H1 (cell line): ENCODE results near the gene TMUB1. TPM values are rescaled to one million over a fixed set of nuclear protein-coding genes. Genes with fewer than 3 reads are reported as not detected.

Experiments
- CTCF ChIA-PET: fragments of 300-600 bp; sonication (Branson Sonifier 250); formaldehyde crosslinking; loops from one replicate; lab custom pipeline; 2021; ENCODE audit not compliant: partially characterized antibody; lab: Charles Lee
- POLR2A ChIA-PET: fragments of 300-600 bp; sonication (Branson Sonifier 250); formaldehyde crosslinking; loops from one replicate; lab custom pipeline; 2021; ENCODE audit warnings: inconsistent platforms; ENCODE audit not compliant: partially characterized antibody; lab: Charles Lee
- DNase-seq, 2 experiments: peaks; one replicate each; pipeline versions ENCODE4 v3.0.0 to v3.0.0-alpha.2; 2010 to 2022; ENCODE audit warnings: low spot score in 2 of 2, low read depth in 1 of 2, mixed read lengths in 1 of 2
- FAIRE-seq: peaks from 2 replicates; lab custom pipeline; 2011; peaks lifted over from hg19 to GRCh38; lab: Jason Lieb, UNC
- H2AFZ ChIP-seq: 2 replicates; pipeline ENCODE4 v1.8.1; 2012; ENCODE audit warnings: low read length, inconsistent platforms
- H2AK5ac ChIP-seq: 2 replicates; pipeline ENCODE4 v1.6.1; 2013; ENCODE audit warnings: low read depth, low read length
- H2BK120ac ChIP-seq: replicated peaks from 2 replicates; pipeline ENCODE3; 2013; ENCODE audit warnings: low read depth, low read length, inconsistent platforms
- H2BK12ac ChIP-seq: 2 replicates; pipeline ENCODE4 v1.6.1; 2013; ENCODE audit warnings: low read depth, low read length
- H2BK15ac ChIP-seq: 2 replicates; pipeline ENCODE4 v1.6.1; 2013; ENCODE audit warnings: low read length
- H2BK20ac ChIP-seq: 2 replicates; pipeline ENCODE4 v1.6.1; 2013; ENCODE audit warnings: low read length
- H2BK5ac ChIP-seq: 2 replicates; pipeline ENCODE4 v1.6.1; 2013; ENCODE audit warnings: low read depth, low read length
- H3K14ac ChIP-seq: 2 replicates; pipeline ENCODE4 v1.6.1; 2013; ENCODE audit warnings: inconsistent platforms; ENCODE audit not compliant: insufficient read length
- H3K18ac ChIP-seq: 2 replicates; pipeline ENCODE4 v1.6.1; 2013; ENCODE audit warnings: low read length; ENCODE audit errors: extremely low read depth
- H3K23ac ChIP-seq: 2 replicates; pipeline ENCODE4 v1.6.1; 2013; ENCODE audit warnings: inconsistent platforms; ENCODE audit not compliant: insufficient read length
- H3K23me2 ChIP-seq: 2 replicates; pipeline ENCODE4 v1.6.1; 2013; ENCODE audit warnings: low read depth, low read length
- H3K27ac ChIP-seq: 2 replicates; pipeline ENCODE4 v1.6.1; 2011; ENCODE audit warnings: low read depth, low read length, inconsistent platforms
- H3K27me3 ChIP-seq, 4 experiments: replicated peaks in 1 of 4; 1 replicate in 1 of 4; 2 replicates in 3 of 4; pipeline versions ENCODE4 v1.6.1 to v1.8.1; 2011 to 2013; ENCODE audit warnings: low read length in 3 of 4, mild to moderate bottlenecking in 3 of 4, inconsistent platforms in 2 of 4, mixed read lengths in 2 of 4, moderate library complexity in 1 of 4; ENCODE audit not compliant: control insufficient read depth in 3 of 4, insufficient read depth in 3 of 4; ENCODE audit errors: extremely low read depth in 1 of 4
- H3K36me3 ChIP-seq, 4 experiments: 2 replicates each; pipeline versions ENCODE4 v1.6.1 to v1.8.1; 2011 to 2013; ENCODE audit warnings: mild to moderate bottlenecking in 4 of 4, low read length in 3 of 4, moderate library complexity in 2 of 4, control low read depth in 1 of 4, inconsistent platforms in 1 of 4; ENCODE audit not compliant: insufficient read depth in 4 of 4, control insufficient read depth in 2 of 4
- H3K4ac ChIP-seq: replicated peaks from 2 replicates; pipeline ENCODE3; 2013; ENCODE audit warnings: low read length, low read depth, mixed read lengths, inconsistent platforms; ENCODE audit not compliant: insufficient read length
- H3K4me1 ChIP-seq, 4 experiments: replicated peaks in 1 of 4; 1 replicate in 1 of 4; 2 replicates in 3 of 4; pipeline versions ENCODE4 v1.6.1 to v1.8.1; 2011 to 2013; ENCODE audit warnings: low read length in 3 of 4, inconsistent platforms in 2 of 4, mixed read lengths in 1 of 4; ENCODE audit not compliant: insufficient read depth in 4 of 4, control insufficient read depth in 3 of 4
- H3K4me2 ChIP-seq, 2 experiments: 2 replicates each; pipeline versions ENCODE4 v1.6.1 to v1.8.1; 2011 to 2013; ENCODE audit warnings: low read depth in 2 of 2, low read length in 2 of 2, control low read depth in 1 of 2, inconsistent platforms in 1 of 2, mild to moderate bottlenecking in 1 of 2; ENCODE audit not compliant: insufficient read depth in 1 of 2
- H3K4me3 ChIP-seq, 4 experiments: fragments of 200-600, 300-600 bp in 1 of 4; sonication (generic), shearing (Covaris generic), sonication (Bioruptor Twin) in 1 of 4; 2 replicates each; pipeline versions ENCODE4 v1.5.1 to v1.8.1; 2011 to 2016; ENCODE audit warnings: low read length in 4 of 4, low read depth in 3 of 4, control low read depth in 2 of 4, inconsistent platforms in 2 of 4, mild to moderate bottlenecking in 2 of 4, mixed read lengths in 1 of 4, moderate library complexity in 1 of 4; ENCODE audit not compliant: insufficient read depth in 2 of 4; ENCODE audit errors: extremely low read depth in 1 of 4
- H3K56ac ChIP-seq: replicated peaks from 2 replicates; pipeline ENCODE3; 2013; ENCODE audit warnings: low read depth, mild to moderate bottlenecking, mixed read lengths, low read length, inconsistent platforms; ENCODE audit not compliant: insufficient read length
- H3K79me1 ChIP-seq: 2 replicates; pipeline ENCODE4 v1.6.1; 2013; ENCODE audit warnings: low read depth, low read length, control low read depth
- H3K79me2 ChIP-seq, 2 experiments: 2 replicates each; pipeline versions ENCODE4 v1.6.1 to v1.8.1; 2012 to 2013; ENCODE audit warnings: low read length in 2 of 2, mild to moderate bottlenecking in 2 of 2, inconsistent platforms in 1 of 2; ENCODE audit not compliant: insufficient read depth in 2 of 2, control insufficient read depth in 1 of 2
- H3K9ac ChIP-seq, 4 experiments: replicated peaks in 1 of 4; 1 replicate in 1 of 4; 2 replicates in 3 of 4; pipeline versions ENCODE4 v1.6.1 to v1.8.1; 2011 to 2013; ENCODE audit warnings: low read depth in 3 of 4, low read length in 3 of 4, control low read depth in 2 of 4, mild to moderate bottlenecking in 2 of 4, moderate library complexity in 2 of 4, inconsistent platforms in 1 of 4; ENCODE audit errors: extremely low read depth in 1 of 4
- H3K9me3 ChIP-seq, 2 experiments: 2 replicates each; pipeline versions ENCODE4 v1.6.1 to v1.8.1; 2012 to 2013; ENCODE audit warnings: mild to moderate bottlenecking in 2 of 2, moderate library complexity in 2 of 2, control low read depth in 1 of 2, inconsistent platforms in 1 of 2, low read depth in 1 of 2, low read length in 1 of 2, mixed read lengths in 1 of 2; ENCODE audit not compliant: insufficient read depth in 2 of 2
- H4K20me1 ChIP-seq, 2 experiments: replicated peaks in 1 of 2; 2 replicates each; pipeline versions ENCODE3 to v1.8.1; 2011 to 2013; ENCODE audit warnings: inconsistent platforms in 2 of 2, low read length in 2 of 2, mild to moderate bottlenecking in 1 of 2; ENCODE audit not compliant: insufficient read depth in 2 of 2, control insufficient read depth in 1 of 2
- H4K5ac ChIP-seq: 2 replicates; pipeline ENCODE4 v1.6.1; 2013; ENCODE audit warnings: low read length, low read depth, mixed read lengths, inconsistent platforms; ENCODE audit not compliant: insufficient read length
- H4K8ac ChIP-seq: 2 replicates; pipeline ENCODE4 v1.8.0; 2013; ENCODE audit warnings: mild to moderate bottlenecking, moderate library complexity, low read length, inconsistent platforms; ENCODE audit not compliant: insufficient read depth; ENCODE audit errors: extremely low read depth
- H4K91ac ChIP-seq: replicated peaks from 2 replicates; pipeline ENCODE3; 2013; ENCODE audit warnings: low read length, mixed read lengths, inconsistent platforms; ENCODE audit not compliant: insufficient read length
- E2F6 ChIP-seq: IDR thresholded peaks from 2 replicates; pipeline ENCODE4 v1.6.1; 2012; ENCODE audit warnings: inconsistent platforms
- GABPA ChIP-seq: IDR thresholded peaks from 2 replicates; pipeline ENCODE4 v1.6.1; 2011; ENCODE audit warnings: mild to moderate bottlenecking, low read length, moderate library complexity, borderline replicate concordance; ENCODE audit not compliant: insufficient read depth
- KDM4A ChIP-seq: IDR thresholded peaks from one replicate; pipeline ENCODE4 v1.7.1; 2012; ENCODE audit warnings: low read depth, mild to moderate bottlenecking, moderate library complexity, low read length, inconsistent platforms; ENCODE audit not compliant: severe bottlenecking
- MAX ChIP-seq: IDR thresholded peaks from 2 replicates; pipeline ENCODE4 v1.6.1; 2012; ENCODE audit warnings: inconsistent platforms
- SIRT6 ChIP-seq: IDR thresholded peaks from one replicate; pipeline ENCODE4 v1.7.1; 2012; ENCODE audit warnings: low read length, inconsistent platforms
- SIX5 ChIP-seq: IDR thresholded peaks from 2 replicates; pipeline ENCODE4 v1.6.1; 2011; ENCODE audit warnings: mild to moderate bottlenecking, low read depth, low read length
- WGBS, 2 experiments: shearing (Covaris generic) in 1 of 2; methylation state at CpG; one replicate each; pipeline versions ENCODE4 v1.1.6 to v1.1.7; 2013 to 2015; ENCODE audit warnings: low lambda C conversion rate in 2 of 2, mixed read lengths in 2 of 2, inconsistent platforms in 1 of 2, low coverage in 1 of 2, missing lambda C conversion rate in 1 of 2; ENCODE audit not compliant: insufficient replicate concordance in 2 of 2, insufficient coverage in 1 of 2, insufficient read length in 1 of 2; ENCODE audit errors: extremely low coverage in 1 of 2, missing lambda C conversion rate in 1 of 2; 5-methylcytosine and 5-hydroxymethylcytosine counted together
- long read RNA-seq, 2 experiments: library from RNA in 1 of 2; library from capped mRNA in 1 of 2; stranded (forward); transcript quantifications; one replicate each; pipeline ENCODE4 v2.0.0, GENCODE V29; 2021; ENCODE audit warnings: inconsistent platforms in 1 of 2
- polyA minus RNA-seq, 3 experiments: library from RNA; depleted of rRNA, polyadenylated mRNA; stranded (reverse); fragments of >200 nt; gene quantifications; 1 replicate in 2 of 3; 2 replicates in 1 of 3; pipeline ENCODE4 v1.2.3, GENCODE V29; 2011
- polyA plus RNA-seq, 7 experiments: library from polyadenylated mRNA; depleted of rRNA in 3 of 7; stranded (reverse) in 5 of 7; unstranded in 2 of 7; fragments of >200 nt in 5 of 7; fragments of 200-250 nt in 2 of 7; gene quantifications; 1 replicate in 5 of 7; 2 replicates in 1 of 7; 4 replicates in 1 of 7; pipeline versions ENCODE4 v1.2.1 to v1.2.3, GENCODE V29; 2011 to 2013; ENCODE audit warnings: missing spikeins in 2 of 7, mixed read lengths in 2 of 7
- total RNA-seq: library from RNA; stranded (reverse); fragmentation: NEBNext Ultra II Directional; extraction: Animal tissue kit (Norgen Biotek cat#: 25700); gene quantifications from 2 replicates; pipeline ENCODE4 v1.2.1, GENCODE V29; 2021

Gene TMUB1
- total RNA-seq (41.4 and 48.7 TPM in 2 replicates), polyA plus RNA-seq (2011; rRNA removed) (56.2 and 85.7 TPM in 2 replicates), polyA minus RNA-seq (2011; rRNA and poly(A)+ RNA removed) (6.5 and 7.1 TPM in 2 replicates)
- polyA plus RNA-seq (2011; cell fraction: cytosol; rRNA removed): 38.5 TPM
- 77.0 TPM for polyA plus RNA-seq (2011; cell fraction: nucleus; rRNA removed)
- 23.7 to 47.4 TPM (median 42.5 TPM) in 4 replicates for polyA plus RNA-seq (2012, experiment 1 of 2)
- 45.8 TPM for polyA plus RNA-seq (2012, experiment 2 of 2)
- 69.9 TPM for polyA plus RNA-seq (2013, experiment 1 of 2)
- polyA plus RNA-seq (2013, experiment 2 of 2): 77.4 TPM
- polyA minus RNA-seq (2011; cell fraction: cytosol; rRNA and poly(A)+ RNA removed): 18.8 TPM
- 14.7 TPM for polyA minus RNA-seq (2011; cell fraction: nucleus; rRNA and poly(A)+ RNA removed)
- long read RNA-seq, experiment 1, transcript TMUB1-203 (2 exons, 1,549 nt): major isoform, 61 of 131 reads
- long read RNA-seq, experiment 1, transcript TMUB1-201 (3 exons, 1,353 nt): minor isoform, 42 of 131 reads
- long read RNA-seq, experiment 1, partial matches to known transcripts: 0 of 131 reads
- long read RNA-seq, experiment 1, other reads (novel, unspliced or antisense): 28 of 131 reads
- long read RNA-seq, experiment 2: 0 reads

GRCh38 chr7:151083071-151083823 is at the start of gene TMUB1:
Gene TMUB1, minus strand, starts transcription at chr7:151083493. Its CDS starts 930 bp downstream, at chr7:151082563.
- Histone ChIP-seq H2AK5ac (no peak within 1 kb of the TSS; the same call in 1 of the 2 replicates), H2BK15ac (no peak within 1 kb of the TSS; the same call in 1 of the 2 replicates), H3K9me3 (no peaks in the 10 kb centered on the region), H2BK120ac (no peak within 1 kb of the TSS), H3K9ac (peak within 1 kb of the TSS in 1 of 4 experiments; percentile 79; a peak in 1 of 7 replicates), H3K27ac (no peak within 1 kb of the TSS), H3K27me3 (peaks cover 0 to 21% (median 14%) of the 10 kb centered on the region in 4 experiments; a peak in 6 of 7 replicates), H3K4ac (peak within 1 kb of the TSS; percentile 53), H4K8ac (peak within 1 kb of the TSS; percentile 37; the same call in 1 of the 2 replicates), H4K5ac (no peak within 1 kb of the TSS), H3K4me2 (peak within 1 kb of the TSS; percentile 90 to 95), H3K23me2 (peaks cover 38% of the 10 kb centered on the region), H4K91ac (no peak within 1 kb of the TSS), H4K20me1 (peaks cover 18 to 20% of the 10 kb centered on the region in 2 experiments), H3K14ac (no peak within 1 kb of the TSS), H3K4me3 (peak within 1 kb of the TSS; percentile 48 to 85 (median 68)), H2BK12ac (peak within 1 kb of the TSS; percentile 80; the same call in 1 of the 2 replicates), H3K4me1 (peaks cover 3 to 51% (median 28%) of the 10 kb centered on the region in 4 experiments), H3K56ac (no peak within 1 kb of the TSS), H3K23ac (no peak within 1 kb of the TSS), H2BK5ac (no peak within 1 kb of the TSS), H3K36me3 (no peaks in the 10 kb centered on the region), H3K18ac (no peak within 1 kb of the TSS; the same call in 1 of the 2 replicates), H2BK20ac (no peak within 1 kb of the TSS), H2AFZ (no peak within 1 kb of the TSS; the same call in 1 of the 2 replicates), H3K79me1 (peaks cover 12% of the 10 kb centered on the region), H3K79me2 (peaks cover 0 to 19% of the 10 kb centered on the region in 2 experiments; a peak in 1 of 4 replicates)
- WGBS, 2 experiments: 4% methylated on average over 18 of the region's 69 CpGs; no CpG with 5 or more reads in 1 of the 2 experiments
- FAIRE-seq: no peak
- ChIA-PET POLR2A (interaction anchor here (0.8 to 1.9 kb wide), 6 partner anchors 17 to 56 kb away, joined by 3 to 5 read pairs (median 4); partner anchors contain the start of gene SLC4A2), CTCF (interaction anchor here (0.9 to 15.1 kb wide), 4 partner anchors 22 to 207 kb away, joined by 3 to 448 read pairs (median 11); no protein-coding TSS in a partner anchor)
- DNase-seq: peak in 1 of 2 experiments; percentile 87
- TF ChIP-seq GABPA: peak; percentile 32; the same call in 1 of the 2 replicates
- TF ChIP-seq E2F6: peak; percentile 21; the same call in 1 of the 2 replicates
- peak; percentile 43; the same call in 1 of the 2 replicates for TF ChIP-seq SIX5
- TF ChIP-seq KDM4A: peak; percentile 48
- peak; percentile 50; the same call in 1 of the 2 replicates for TF ChIP-seq MAX
- TF ChIP-seq SIRT6: no peak
